Measurements from ENCODE around the gene FGFRL1.

Gene FGFRL1

GRCh38 chr4:1075225-1075624, 63.8 kb downstream of the FGFRL1 start:
- DNase-seq (ENCODE audit: low read depth in 3 of 3): no peak

- DNase-seq (ENCODE audit: low read depth in 3 of 3): no peak
These were observed 64.6 kb downstream of the FGFRL1 start for GRCh38 chr4:1075809-1076699.
